T-helper 17 cell (primary cell): ENCODE data around the gene RAB31. TPM values are rescaled to one million over a fixed set of nuclear protein-coding genes. Genes with fewer than 3 reads are reported as not detected.
"Not testable (repeated sequence)": the region's sequence is repeated elsewhere in the genome, so short reads cannot be mapped to it uniquely, and the experiment has no call there.

Experiments used
- ATAC-seq: fragments of 150-1000 bp; cut with Tn5 transposase; 2 replicates; pipeline ENCODE4 v1.10.0; 2021; ENCODE audit warnings: mild to moderate bottlenecking, moderate library complexity
- DNase-seq, 3 donors: peaks; one replicate each; pipeline versions ENCODE4 v3.0.0 to v3.0.0-alpha.2; 2020 to 2021
- H3K9me3 ChIP-seq: one replicate; pipeline ENCODE4 v1.7.0; 2013; ENCODE audit warnings: low read length, mild to moderate bottlenecking; ENCODE audit not compliant: control insufficient read depth, poor library complexity, severe bottlenecking
- H3K27ac Mint-ChIP-seq: one replicate; pipeline ENCODE4 v1.8.0; 2022; ENCODE audit warnings: mild to moderate bottlenecking, moderate library complexity, mixed read lengths
- H3K27me3 Mint-ChIP-seq: one replicate; pipeline ENCODE4 v1.8.0; 2022; ENCODE audit warnings: mixed read lengths
- H3K36me3 Mint-ChIP-seq: one replicate; pipeline ENCODE4 v1.8.0; 2022; ENCODE audit warnings: low read depth, mixed read lengths
- H3K4me1 Mint-ChIP-seq: one replicate; pipeline ENCODE4 v1.8.0; 2022; ENCODE audit warnings: mild to moderate bottlenecking, mixed read lengths
- H3K4me3 Mint-ChIP-seq: one replicate; pipeline ENCODE4 v1.8.0; 2022; ENCODE audit warnings: mild to moderate bottlenecking, moderate library complexity, mixed read lengths
- total RNA-seq, 4 donors: library from RNA in 2 of 4; stranded (reverse) in 2 of 4; gene quantifications; one replicate each; pipeline ENCODE4 v1.2.3 and lab custom pipeline; 2022 to 2026

Gene RAB31
- total RNA-seq, 2 donors from 2014 or later = 2.9 to 15.6 TPM

DNA sequence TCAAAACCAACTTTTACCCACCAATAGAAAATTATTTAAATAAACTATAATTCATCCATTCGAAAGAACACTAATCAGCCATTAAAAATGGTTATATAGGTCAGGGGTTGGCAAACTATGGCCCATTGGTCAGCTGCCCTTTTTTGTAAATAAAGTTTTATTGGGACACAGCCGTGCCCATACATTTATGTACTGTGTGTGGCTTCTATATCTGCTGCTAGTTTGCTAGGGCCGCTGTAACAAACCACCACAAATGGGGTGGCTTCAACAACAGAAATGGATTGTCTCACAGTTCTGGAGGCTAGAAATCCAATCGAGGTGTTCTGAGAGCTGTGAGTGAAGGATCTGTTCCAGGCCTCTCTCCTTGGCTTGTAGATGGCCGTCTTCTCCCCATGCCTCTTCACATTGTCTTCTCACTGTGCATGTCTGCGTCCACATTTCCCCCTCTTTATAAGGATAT lies 170.7 kb downstream of the RAB31 start:
- no peaks in the 10 kb centered on the region for H3K9me3 ChIP-seq
- Mint-ChIP-seq H3K4me3 (no peak overlapping the region), H3K36me3 (no peaks in the 10 kb centered on the region), H3K4me1 (peaks cover 9% of the 10 kb centered on the region), H3K27me3 (peaks cover 23% of the 10 kb centered on the region), H3K27ac (no peak overlapping the region)
- DNase-seq (no peak), ATAC-seq (no peak)

DNA sequence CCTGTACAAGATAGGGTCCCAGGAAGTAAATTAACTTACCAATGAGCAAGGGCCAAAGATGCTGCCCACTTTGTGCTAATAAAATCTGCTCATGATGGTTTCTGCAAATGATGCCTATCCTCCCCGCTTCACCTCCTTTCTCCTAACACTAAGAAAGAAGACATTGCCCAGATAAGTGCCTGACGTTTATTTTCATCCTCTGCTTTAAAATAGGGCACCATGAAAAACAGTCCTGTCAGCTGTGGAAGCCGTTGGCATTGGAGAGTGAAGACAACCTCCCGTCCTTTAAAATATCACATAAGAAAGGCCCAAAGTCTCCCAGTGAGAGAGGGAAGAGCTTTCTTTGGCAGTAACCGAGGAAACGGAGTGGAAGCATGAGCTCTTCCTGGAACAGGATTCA lies 176.0 kb downstream of the RAB31 start:
- no peaks in the 10 kb centered on the region for H3K36me3 Mint-ChIP-seq
- no peaks in the 10 kb centered on the region for H3K9me3 ChIP-seq
- no peak for ATAC-seq
- DNase-seq = no peak
- H3K4me3 Mint-ChIP-seq = no peak overlapping the region
- H3K27me3 Mint-ChIP-seq = no peaks in the 10 kb centered on the region
- no peaks in the 10 kb centered on the region for H3K4me1 Mint-ChIP-seq
- no peak overlapping the region for H3K27ac Mint-ChIP-seq

DNA sequence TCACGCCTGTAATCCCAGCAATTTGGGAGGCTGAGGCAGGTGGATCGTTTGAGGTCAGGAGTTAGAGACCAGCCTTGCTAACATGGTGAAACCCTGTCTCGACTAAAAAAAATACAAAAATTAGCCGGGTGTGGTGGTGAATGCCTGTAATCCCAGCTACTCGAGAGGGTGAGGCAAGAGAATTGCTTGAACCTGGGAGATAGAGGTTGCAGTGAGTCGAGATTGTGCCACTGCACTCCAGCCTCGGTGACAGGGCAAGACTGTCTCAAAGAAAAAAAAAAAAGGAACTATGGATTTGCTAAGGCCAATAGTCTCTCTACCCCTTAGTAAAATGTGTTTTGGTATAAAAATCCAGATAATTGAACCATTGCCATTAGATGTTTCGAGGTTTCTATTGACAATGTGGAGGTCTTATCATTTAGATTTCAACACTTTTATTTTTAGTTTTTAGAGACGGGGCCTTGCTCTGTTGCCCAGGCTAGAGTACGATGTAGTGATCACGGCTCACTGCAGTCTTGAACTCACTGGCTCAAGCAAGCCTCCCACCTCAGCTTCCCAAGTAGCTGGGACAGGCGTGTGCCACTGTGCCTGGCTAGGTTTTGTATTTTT lies 176.5 kb downstream of the RAB31 start:
- Mint-ChIP-seq H3K4me3 (no peak overlapping the region), H3K27ac (no peak overlapping the region), H3K27me3 (no peaks in the 10 kb centered on the region), H3K36me3 (no peaks in the 10 kb centered on the region), H3K4me1 (no peaks in the 10 kb centered on the region)
- ATAC-seq = no peak
- H3K9me3 ChIP-seq = no peaks in the 10 kb centered on the region
- DNase-seq = no peak

DNA sequence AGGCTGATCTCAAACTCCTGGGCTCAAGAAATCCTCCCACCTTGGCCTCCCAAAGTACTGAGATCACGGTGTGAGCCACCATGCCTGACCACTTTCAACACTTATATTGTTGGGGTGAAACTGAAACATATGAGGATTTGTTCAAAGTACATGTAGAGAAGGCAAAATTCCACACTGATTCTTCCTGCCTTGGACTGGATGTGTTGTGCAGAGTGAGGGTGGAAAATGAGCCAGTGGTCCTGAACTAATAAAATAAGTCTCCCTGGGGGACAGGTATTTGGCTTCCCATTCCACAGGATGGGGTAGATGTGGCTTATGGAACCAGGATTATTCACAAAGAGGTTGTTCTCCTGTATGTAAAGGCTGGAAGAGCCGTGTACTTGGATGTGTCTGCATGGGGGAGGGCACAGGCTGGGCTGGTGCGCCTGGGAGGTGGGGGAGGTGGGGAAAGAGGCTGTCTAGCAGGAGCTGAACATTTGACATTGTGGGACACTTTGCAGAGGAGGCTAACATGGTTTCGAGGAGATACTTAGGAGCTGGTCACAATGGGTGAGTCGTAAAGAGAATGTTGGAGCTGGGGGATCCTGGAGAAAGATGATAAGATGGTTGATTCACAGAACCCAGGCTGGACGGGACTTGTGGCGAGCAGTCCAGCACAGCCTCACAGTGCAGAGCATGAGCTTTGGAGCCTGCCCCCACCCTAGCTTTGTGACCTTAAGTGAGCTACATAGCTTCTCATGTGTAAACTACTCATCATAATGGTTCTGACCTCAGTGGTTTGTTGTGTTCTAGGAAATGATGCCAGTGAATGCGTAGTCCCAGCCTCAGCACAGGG lies 177.3 kb downstream of the RAB31 start, which contains the start of gene TXNDC2:
TSS of gene TXNDC2 (plus strand) at position 804 of the 835 bp plus-strand sequence. CDS start 708 bp downstream, outside the sequence.
- Mint-ChIP-seq H3K36me3 (no peaks in the 10 kb centered on the region), H3K27ac (no peak within 1 kb of the TSS), H3K4me1 (no peaks in the 10 kb centered on the region), H3K4me3 (no peak within 1 kb of the TSS), H3K27me3 (no peaks in the 10 kb centered on the region)
- ATAC-seq = no peak
- DNase-seq = no peak
- H3K9me3 ChIP-seq = no peaks in the 10 kb centered on the region

DNA sequence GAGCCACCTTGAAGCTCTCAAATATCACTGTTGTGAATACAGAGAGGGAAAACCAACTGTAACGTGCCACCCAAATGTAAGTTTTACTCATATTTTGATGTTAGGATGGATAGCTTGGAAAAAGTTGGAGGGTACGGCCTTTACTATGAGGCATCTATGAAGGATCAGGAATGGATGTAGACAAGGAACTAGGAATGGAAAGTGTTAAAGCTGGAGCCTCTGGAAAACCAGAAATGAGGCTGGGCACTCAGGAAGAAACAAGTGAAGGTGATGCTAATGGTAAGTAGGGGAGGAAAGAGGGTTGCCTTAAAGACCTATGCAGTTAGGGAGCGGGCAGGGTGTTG lies 177.9 kb downstream of the RAB31 start:
- no peaks in the 10 kb centered on the region for H3K27me3 Mint-ChIP-seq
- H3K9me3 ChIP-seq = no peaks in the 10 kb centered on the region
- DNase-seq (no peak), ATAC-seq (no peak)
- no peaks in the 10 kb centered on the region for H3K4me1 Mint-ChIP-seq
- no peak overlapping the region for H3K27ac Mint-ChIP-seq
- no peak overlapping the region for H3K4me3 Mint-ChIP-seq
- H3K36me3 Mint-ChIP-seq = no peaks in the 10 kb centered on the region

DNA sequence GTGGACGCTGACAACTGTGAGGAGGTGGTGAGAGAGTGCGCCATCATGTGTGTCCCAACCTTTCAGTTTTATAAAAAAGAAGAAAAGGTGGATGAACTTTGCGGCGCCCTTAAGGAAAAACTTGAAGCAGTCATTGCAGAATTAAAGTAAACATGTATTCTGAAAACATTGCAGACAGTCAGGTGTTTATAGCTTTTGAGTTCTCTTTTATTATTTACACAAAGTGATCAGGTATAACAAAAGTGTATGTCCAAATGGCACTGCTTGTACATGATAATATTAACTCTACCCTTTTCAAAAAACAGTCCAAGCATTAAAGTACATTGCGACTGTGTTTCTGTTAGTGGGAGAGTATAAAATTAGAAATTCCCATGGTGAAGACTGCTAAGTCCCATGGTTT lies 179.9 kb downstream of the RAB31 start:
- Mint-ChIP-seq H3K27ac (no peak overlapping the region), H3K4me3 (no peak overlapping the region), H3K4me1 (no peaks in the 10 kb centered on the region), H3K27me3 (no peaks in the 10 kb centered on the region), H3K36me3 (no peaks in the 10 kb centered on the region)
- H3K9me3 ChIP-seq = no peaks in the 10 kb centered on the region
- DNase-seq (no peak), ATAC-seq (no peak)

DNA sequence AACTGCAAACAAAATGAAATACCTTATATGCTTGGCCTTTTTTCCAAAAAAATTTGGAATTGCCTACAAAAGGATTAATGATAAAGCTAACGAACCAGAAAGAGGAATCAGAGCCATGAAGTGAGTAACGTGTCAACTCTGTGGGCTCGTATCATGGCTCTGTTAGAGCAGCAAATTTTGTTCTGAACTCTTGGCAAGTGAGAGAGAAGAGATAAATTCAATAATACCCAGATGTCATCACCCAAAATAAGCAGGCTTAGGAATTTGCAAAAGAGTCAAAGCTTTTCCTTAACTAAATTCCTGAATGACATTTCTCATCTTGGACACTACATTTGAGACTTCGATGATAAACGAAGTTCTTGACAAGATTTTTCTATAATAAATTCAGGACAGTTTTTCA lies 182.1 kb downstream of the RAB31 start:
- Mint-ChIP-seq H3K27me3 (no peaks in the 10 kb centered on the region), H3K27ac (no peak overlapping the region), H3K4me3 (no peak overlapping the region), H3K4me1 (no peaks in the 10 kb centered on the region), H3K36me3 (no peaks in the 10 kb centered on the region)
- H3K9me3 ChIP-seq = no peaks in the 10 kb centered on the region
- ATAC-seq (no peak), DNase-seq (no peak)

DNA sequence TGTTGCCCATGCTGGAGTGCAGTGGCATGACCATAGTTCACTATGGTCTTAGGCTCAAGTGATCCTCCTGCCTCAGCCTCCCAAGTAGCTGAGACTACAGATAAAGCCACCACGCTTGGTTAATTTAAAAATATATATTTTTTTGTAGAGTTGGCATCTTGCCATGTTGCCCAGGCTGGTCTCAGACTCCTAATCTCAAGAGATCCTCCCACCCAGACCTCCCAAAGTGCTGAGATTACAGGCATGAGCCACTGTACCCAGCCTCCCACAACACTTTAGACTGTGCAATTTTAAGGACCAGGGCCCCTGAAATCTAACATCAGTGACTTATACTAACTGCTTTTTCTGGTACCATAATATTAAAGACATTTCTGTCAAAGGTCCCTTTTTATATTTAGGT lies 182.9 kb downstream of the RAB31 start:
- no peaks in the 10 kb centered on the region for H3K4me1 Mint-ChIP-seq
- no peak overlapping the region for H3K4me3 Mint-ChIP-seq
- H3K9me3 ChIP-seq = no peaks in the 10 kb centered on the region
- H3K27ac Mint-ChIP-seq = no peak overlapping the region
- H3K27me3 Mint-ChIP-seq = no peaks in the 10 kb centered on the region
- no peaks in the 10 kb centered on the region for H3K36me3 Mint-ChIP-seq
- no peak for ATAC-seq
- no peak for DNase-seq

DNA sequence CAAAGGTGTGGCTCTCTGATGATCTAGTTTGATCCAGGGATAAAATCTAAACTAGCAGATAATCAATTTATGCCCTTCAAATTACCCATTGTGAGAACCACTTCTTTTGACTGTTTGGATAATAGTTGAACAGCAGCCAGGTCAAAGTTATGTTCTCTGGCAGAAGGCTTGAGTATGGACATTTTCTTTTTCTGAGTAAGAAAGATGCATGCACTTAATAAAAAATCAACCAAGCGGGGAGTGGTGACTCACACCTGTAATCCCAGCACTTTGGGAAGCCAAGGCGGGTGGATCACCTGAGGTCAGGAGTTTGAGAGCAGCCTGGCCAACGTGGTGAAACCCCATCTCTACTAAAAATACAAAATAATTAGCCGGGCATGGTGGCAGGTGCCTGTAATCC lies 183.4 kb downstream of the RAB31 start:
- H3K9me3 ChIP-seq, DNase-seq, H3K27me3 Mint-ChIP-seq, ATAC-seq, H3K4me3 Mint-ChIP-seq, H3K4me1 Mint-ChIP-seq, H3K27ac Mint-ChIP-seq, H3K36me3 Mint-ChIP-seq: not testable (repeated sequence)

DNA sequence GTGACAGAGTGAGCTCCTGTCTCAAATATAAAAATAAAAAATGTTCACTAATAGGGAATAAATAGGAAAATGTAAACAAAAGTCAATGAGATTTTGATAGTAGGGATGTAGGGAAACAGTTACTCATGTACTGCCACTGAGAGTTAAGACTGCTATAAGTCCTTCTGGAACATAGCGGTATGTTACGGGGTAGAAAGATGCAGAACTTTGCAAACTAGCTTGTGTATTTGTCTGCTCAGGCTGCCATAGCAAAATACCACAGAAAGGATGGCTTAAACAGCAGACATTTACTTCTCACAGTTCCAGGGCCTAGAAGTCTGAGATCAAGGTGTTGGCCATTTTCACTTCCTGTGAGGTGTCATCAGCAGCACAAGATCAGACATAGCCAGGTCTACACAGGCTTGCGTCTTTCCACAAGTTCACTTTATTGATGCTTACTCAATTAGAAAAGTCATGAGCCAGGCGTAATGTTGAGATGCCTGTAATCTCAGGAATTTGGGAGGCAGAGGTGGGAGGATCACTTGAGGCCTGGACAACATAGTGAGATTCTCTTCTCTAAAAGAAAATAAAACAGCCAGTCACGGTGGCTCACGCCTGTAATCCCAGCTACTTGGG lies 186.5 kb downstream of the RAB31 start:
- Mint-ChIP-seq H3K27ac (no peak overlapping the region), H3K36me3 (no peaks in the 10 kb centered on the region), H3K4me1 (peaks cover 3% of the 10 kb centered on the region), H3K4me3 (no peak overlapping the region), H3K27me3 (peaks cover 15% of the 10 kb centered on the region)
- ATAC-seq (no peak), DNase-seq (no peak)
- no peaks in the 10 kb centered on the region for H3K9me3 ChIP-seq

DNA sequence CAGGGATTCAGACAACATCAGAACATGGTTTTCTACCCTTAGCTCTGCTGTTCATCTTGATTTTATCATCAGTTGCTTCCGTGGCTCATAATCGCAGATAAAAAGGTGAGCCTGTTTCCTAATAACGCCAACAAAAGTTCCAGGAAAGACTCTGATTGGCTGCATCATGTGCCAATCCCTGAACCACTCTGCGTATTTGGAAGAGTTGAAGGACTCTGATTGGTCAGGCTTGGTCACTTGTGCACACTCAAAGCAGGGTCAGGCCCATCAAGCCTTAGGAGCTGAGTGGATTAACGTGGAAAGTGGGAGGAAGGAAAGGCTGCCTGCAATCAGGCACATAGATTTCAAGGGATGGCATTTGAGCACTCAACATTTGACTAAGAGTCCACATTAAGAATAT lies 189.0 kb downstream of the RAB31 start:
- no peak overlapping the region for H3K27ac Mint-ChIP-seq
- peaks cover 3% of the 10 kb centered on the region for H3K4me1 Mint-ChIP-seq
- no peaks in the 10 kb centered on the region for H3K9me3 ChIP-seq
- no peak for DNase-seq
- H3K36me3 Mint-ChIP-seq = no peaks in the 10 kb centered on the region
- H3K4me3 Mint-ChIP-seq = no peak overlapping the region
- H3K27me3 Mint-ChIP-seq = peaks cover 15% of the 10 kb centered on the region
- ATAC-seq = no peak

DNA sequence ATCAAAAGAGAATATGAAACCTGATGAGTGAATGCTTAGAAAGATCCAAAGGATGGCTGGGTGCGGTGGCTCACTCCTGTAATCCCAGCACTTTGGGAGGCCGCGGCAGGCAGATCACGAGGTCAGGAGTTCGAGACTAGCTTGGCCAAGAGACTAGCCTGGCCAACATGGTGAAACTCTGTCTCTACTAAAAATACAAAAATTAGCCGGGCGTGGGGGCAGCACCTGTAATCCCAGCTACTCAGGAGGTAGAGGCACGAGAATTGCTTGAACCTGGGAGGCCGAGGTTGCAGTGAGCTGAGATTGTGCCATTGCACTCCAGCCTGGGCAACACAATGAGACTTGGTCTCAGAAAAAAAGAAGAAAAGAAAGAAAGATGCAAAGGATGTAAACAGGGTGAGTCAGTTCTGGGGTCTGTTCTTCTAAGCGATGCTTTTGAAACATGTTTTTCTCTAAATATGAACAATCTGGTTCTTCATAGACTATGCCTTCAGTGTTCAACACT lies 189.7 kb downstream of the RAB31 start:
- H3K4me3 Mint-ChIP-seq, H3K36me3 Mint-ChIP-seq, H3K27ac Mint-ChIP-seq, DNase-seq, H3K9me3 ChIP-seq, ATAC-seq, H3K4me1 Mint-ChIP-seq: not testable (repeated sequence)
- peaks cover 15% of the 10 kb centered on the region for H3K27me3 Mint-ChIP-seq

DNA sequence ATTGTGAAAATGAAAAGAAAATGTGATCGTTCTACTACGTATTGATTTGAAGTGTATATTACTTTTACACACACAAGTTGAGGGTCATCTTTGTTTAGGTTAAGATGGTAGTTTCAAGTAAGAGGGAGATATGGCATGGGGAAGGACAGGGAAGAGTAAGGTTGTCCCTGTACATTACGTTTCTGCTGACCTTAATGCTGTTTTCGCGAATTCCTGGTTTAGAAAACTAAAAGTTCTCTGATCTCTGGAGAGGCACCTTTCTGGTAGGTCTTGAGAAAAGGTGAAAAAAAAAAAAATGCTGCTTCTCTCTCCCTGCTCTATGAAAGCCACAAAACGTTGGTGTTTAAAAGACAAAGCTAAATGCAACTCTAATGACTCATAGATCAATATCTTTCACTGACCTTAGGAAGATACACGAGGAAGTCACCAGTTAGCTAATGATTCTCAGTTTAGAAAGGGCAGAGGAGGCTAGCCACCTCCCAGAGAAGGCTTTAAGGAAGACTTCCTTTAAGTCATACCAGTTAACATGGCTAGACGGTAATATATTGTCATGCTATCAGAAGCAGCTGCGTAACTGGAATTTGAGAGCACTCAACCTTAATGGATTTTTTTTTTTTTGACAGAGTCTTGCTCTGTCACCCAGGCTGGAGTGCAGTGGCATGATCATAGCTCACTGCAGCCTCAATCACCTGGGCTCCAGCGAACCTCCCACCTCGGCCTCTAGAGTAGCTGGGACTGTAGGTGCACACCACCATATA lies 190.9 kb downstream of the RAB31 start:
- H3K9me3 ChIP-seq = no peaks in the 10 kb centered on the region

More for the DNA sequence above, 190.9 kb downstream of the RAB31 start:
- Mint-ChIP-seq H3K36me3 (no peaks in the 10 kb centered on the region), H3K4me3 (peak overlapping the region; percentile 21), H3K4me1 (peaks cover 3% of the 10 kb centered on the region), H3K27me3 (peaks cover 20% of the 10 kb centered on the region), H3K27ac (no peak overlapping the region)
- DNase-seq = no peak
- no peak for ATAC-seq
